ENCODE results near the gene HLA-DMA. TPM values are rescaled to one million over a fixed set of nuclear protein-coding genes. Genes with fewer than 3 reads are reported as not detected.
A peak's percentile ranks its signal among the peaks of the same experiment; 100 is the strongest.

The HLA-DMA gene
- total RNA-seq = 89.0 TPM

- Histone ChIP-seq H3K4me1 (ENCODE audit: insufficient read depth, low read length) (peaks cover 79% of the 10 kb centered on the region), H3K4me3 (ENCODE audit: low read length) (peak within 1 kb of the TSS; percentile 74)
These were observed at the start of gene HLA-DMA for GRCh38 chr6:32952817-32953739. HLA-DMA (minus strand) TSS chr6:32953097; CDS start chr6:32953036, 61 bp downstream.

GRCh38 chr6:33001685-33002084 is 48.8 kb upstream of the HLA-DMA start:
- H3K27me3 ChIP-seq (ENCODE audit: insufficient read depth, low read length) = no peaks in the 10 kb centered on the region
- H3K9me3 ChIP-seq (ENCODE audit: low read depth, low read length) = no peaks in the 10 kb centered on the region
- no peak overlapping the region for H3K4me3 ChIP-seq (ENCODE audit: low read length)
- H3K4me1 ChIP-seq (ENCODE audit: insufficient read depth, low read length) = peaks cover 12% of the 10 kb centered on the region

More at GRCh38 chr6:32952817-32953739, at the start of gene HLA-DMA:
- H3K27me3 ChIP-seq (ENCODE audit: insufficient read depth, low read length) = no peaks in the 10 kb centered on the region
- no peaks in the 10 kb centered on the region for H3K9me3 ChIP-seq (ENCODE audit: low read depth, low read length)

- Histone ChIP-seq H3K4me1 (ENCODE audit: insufficient read depth, low read length) (peaks cover 12% of the 10 kb centered on the region), H3K4me3 (ENCODE audit: low read length) (no peak overlapping the region), H3K9me3 (ENCODE audit: low read depth, low read length) (no peaks in the 10 kb centered on the region), H3K27me3 (ENCODE audit: insufficient read depth, low read length) (peaks cover 5% of the 10 kb centered on the region)
These were observed 47.2 kb upstream of the HLA-DMA start for GRCh38 chr6:33000055-33000454.

- Histone ChIP-seq H3K27me3 (ENCODE audit: insufficient read depth, low read length) (peaks cover 9% of the 10 kb centered on the region), H3K9me3 (ENCODE audit: low read depth, low read length) (no peaks in the 10 kb centered on the region), H3K4me3 (ENCODE audit: low read length) (no peak overlapping the region), H3K4me1 (ENCODE audit: insufficient read depth, low read length) (peaks cover 8% of the 10 kb centered on the region)
These were observed 42.6 kb upstream of the HLA-DMA start for GRCh38 chr6:32995448-32995847.

DNA sequence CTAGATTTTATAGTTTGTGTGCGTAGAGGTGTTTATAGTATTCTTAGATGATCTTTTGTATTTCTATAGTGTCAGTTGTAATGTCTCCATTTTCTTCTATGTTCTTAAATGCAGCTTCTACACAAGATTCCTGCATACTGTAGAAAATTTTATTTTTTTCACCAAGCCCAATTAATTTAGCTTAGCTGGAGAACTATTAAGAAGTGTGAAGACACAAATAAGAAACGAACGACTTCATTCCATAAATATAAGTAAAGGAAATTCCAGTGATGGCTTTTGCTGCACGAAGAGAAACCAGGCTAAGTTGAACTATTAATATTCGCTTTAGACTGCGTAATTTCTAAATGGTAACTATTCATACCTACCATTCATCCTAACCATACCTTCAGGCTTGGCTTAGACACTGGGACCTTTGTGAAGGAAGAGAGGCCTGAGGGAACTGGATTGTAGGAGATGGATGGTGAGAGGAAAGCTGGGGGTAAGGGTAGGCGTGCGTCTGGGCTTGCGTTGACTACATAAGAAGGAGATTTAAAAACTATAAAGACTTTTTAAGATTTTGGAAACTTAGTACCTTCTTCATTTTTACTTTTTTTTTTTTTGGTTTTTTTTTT is 40.6 kb upstream of the HLA-DMA start:
- H3K9me3 ChIP-seq (ENCODE audit: low read depth, low read length) = no peaks in the 10 kb centered on the region
- H3K4me3 ChIP-seq (ENCODE audit: low read length) = no peak overlapping the region
- H3K27me3 ChIP-seq (ENCODE audit: insufficient read depth, low read length) = peaks cover 9% of the 10 kb centered on the region
- H3K4me1 ChIP-seq (ENCODE audit: insufficient read depth, low read length) = no peaks in the 10 kb centered on the region

- Histone ChIP-seq H3K9me3 (ENCODE audit: low read depth, low read length) (no peaks in the 10 kb centered on the region), H3K4me3 (ENCODE audit: low read length) (no peak overlapping the region), H3K4me1 (ENCODE audit: insufficient read depth, low read length) (no peaks in the 10 kb centered on the region), H3K27me3 (ENCODE audit: insufficient read depth, low read length) (peaks cover 9% of the 10 kb centered on the region)
These were observed 39.1 kb upstream of the HLA-DMA start for GRCh38 chr6:32991972-32992371.

- peaks cover 7% of the 10 kb centered on the region for H3K4me1 ChIP-seq (ENCODE audit: insufficient read depth, low read length)
- H3K9me3 ChIP-seq (ENCODE audit: low read depth, low read length) = no peaks in the 10 kb centered on the region
- H3K27me3 ChIP-seq (ENCODE audit: insufficient read depth, low read length) = peaks cover 3% of the 10 kb centered on the region
- no peak overlapping the region for H3K4me3 ChIP-seq (ENCODE audit: low read length)
These were observed 36.5 kb upstream of the HLA-DMA start for GRCh38 chr6:32989368-32989767.

DNA sequence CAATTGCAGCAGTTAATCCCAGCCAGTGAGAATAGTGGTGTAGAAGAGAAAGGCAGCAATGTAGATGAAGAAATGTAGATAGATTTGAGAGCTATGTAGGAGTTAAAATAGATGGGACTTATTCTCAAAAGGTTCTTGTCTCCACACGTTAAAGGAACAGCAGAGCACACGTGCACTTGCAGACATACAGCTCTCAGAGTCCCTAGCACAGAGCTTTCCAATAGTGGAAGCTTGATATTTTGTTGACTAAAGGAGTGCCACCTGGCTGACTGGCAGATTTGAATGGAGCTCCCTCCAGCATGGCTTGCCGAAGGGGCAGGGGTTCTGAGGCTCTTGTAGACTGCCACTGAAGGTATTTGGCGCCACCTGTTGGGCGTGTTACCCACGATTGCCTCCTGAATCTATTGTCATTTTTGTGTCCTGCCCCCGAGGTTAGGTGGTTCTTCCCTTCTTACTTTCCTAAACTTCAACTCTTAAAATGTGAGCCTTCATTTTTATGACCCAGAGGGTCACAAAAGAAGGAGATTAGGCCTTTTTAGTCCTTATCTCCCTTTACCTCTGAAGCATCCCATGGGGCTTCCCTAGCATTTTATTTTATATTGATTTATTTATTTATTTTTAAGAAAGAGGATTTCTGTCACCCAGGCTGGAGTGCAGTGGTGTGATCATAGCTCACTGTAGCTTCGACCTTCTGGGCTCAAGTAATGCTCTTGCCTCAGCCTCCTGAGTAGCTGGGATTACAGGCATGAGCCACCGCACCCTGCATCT is 31.9 kb upstream of the HLA-DMA start:
- H3K9me3 ChIP-seq (ENCODE audit: low read depth, low read length) = no peaks in the 10 kb centered on the region
- peaks cover 18% of the 10 kb centered on the region for H3K4me1 ChIP-seq (ENCODE audit: insufficient read depth, low read length)
- H3K4me3 ChIP-seq (ENCODE audit: low read length) = no peak overlapping the region
- H3K27me3 ChIP-seq (ENCODE audit: insufficient read depth, low read length) = no peaks in the 10 kb centered on the region

GRCh38 chr6:32983964-32984621 is 31.2 kb upstream of the HLA-DMA start:
- H3K4me1 ChIP-seq (ENCODE audit: insufficient read depth, low read length) = peaks cover 20% of the 10 kb centered on the region
- no peaks in the 10 kb centered on the region for H3K9me3 ChIP-seq (ENCODE audit: low read depth, low read length)
- H3K27me3 ChIP-seq (ENCODE audit: insufficient read depth, low read length) = no peaks in the 10 kb centered on the region
- no peak overlapping the region for H3K4me3 ChIP-seq (ENCODE audit: low read length)

DNA sequence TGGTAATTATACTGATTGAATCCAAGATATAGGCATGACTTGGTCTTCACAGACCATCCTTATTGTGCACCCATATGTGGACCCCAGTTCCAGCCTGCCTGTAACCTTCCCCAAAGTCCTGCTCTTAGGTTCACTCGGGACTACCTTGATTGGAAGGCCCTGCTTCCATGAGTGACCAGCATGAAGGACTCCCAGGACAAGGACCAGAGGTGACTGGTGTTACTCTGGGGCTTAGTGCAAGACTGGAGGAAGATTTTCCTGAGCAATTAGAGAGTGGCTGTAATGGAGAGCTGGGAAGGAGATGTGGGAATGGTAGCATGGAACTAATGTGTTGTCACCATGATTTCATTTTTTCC is 30.6 kb upstream of the HLA-DMA start:
- Histone ChIP-seq H3K27me3 (ENCODE audit: insufficient read depth, low read length) (no peaks in the 10 kb centered on the region), H3K4me3 (ENCODE audit: low read length) (no peak overlapping the region), H3K9me3 (ENCODE audit: low read depth, low read length) (no peaks in the 10 kb centered on the region), H3K4me1 (ENCODE audit: insufficient read depth, low read length) (peaks cover 23% of the 10 kb centered on the region)

GRCh38 chr6:32982702-32983492 is 30.0 kb upstream of the HLA-DMA start:
- H3K4me3 ChIP-seq (ENCODE audit: low read length) = no peak overlapping the region
- no peaks in the 10 kb centered on the region for H3K9me3 ChIP-seq (ENCODE audit: low read depth, low read length)
- H3K27me3 ChIP-seq (ENCODE audit: insufficient read depth, low read length) = no peaks in the 10 kb centered on the region
- peaks cover 29% of the 10 kb centered on the region for H3K4me1 ChIP-seq (ENCODE audit: insufficient read depth, low read length)

- H3K4me3 ChIP-seq (ENCODE audit: low read length) = no peak overlapping the region
These were observed 29.3 kb upstream of the HLA-DMA start for GRCh38 chr6:32982084-32982701.

GRCh38 chr6:32980488-32981038 is 27.7 kb upstream of the HLA-DMA start:
- no peaks in the 10 kb centered on the region for H3K27me3 ChIP-seq (ENCODE audit: insufficient read depth, low read length)
- no peak overlapping the region for H3K4me3 ChIP-seq (ENCODE audit: low read length)
- peaks cover 52% of the 10 kb centered on the region for H3K4me1 ChIP-seq (ENCODE audit: insufficient read depth, low read length)
- H3K9me3 ChIP-seq (ENCODE audit: low read depth, low read length) = no peaks in the 10 kb centered on the region

More at GRCh38 chr6:32982084-32982701, 29.3 kb upstream of the HLA-DMA start:
- Histone ChIP-seq H3K4me1 (ENCODE audit: insufficient read depth, low read length) (peaks cover 36% of the 10 kb centered on the region), H3K9me3 (ENCODE audit: low read depth, low read length) (no peaks in the 10 kb centered on the region), H3K27me3 (ENCODE audit: insufficient read depth, low read length) (no peaks in the 10 kb centered on the region)
